Astrocyte (in vitro differentiated cells and primary cell): ENCODE data around the gene DGKI. TPM values are rescaled to one million over a fixed set of nuclear protein-coding genes. Genes with fewer than 3 reads are reported as not detected.

ENCODE experiments used
- DNase-seq: peaks from one replicate; pipeline ENCODE4 v3.0.0-alpha.2; 2010; ENCODE audit warnings: low read depth
- FAIRE-seq: peaks from 2 replicates; lab custom pipeline; 2011; peaks lifted over from hg19 to GRCh38; lab: Jason Lieb, UNC
- H2AFZ ChIP-seq: 2 replicates; pipeline ENCODE4 v1.6.0; 2012; ENCODE audit warnings: low read depth, low read length, inconsistent platforms
- H3K27ac ChIP-seq: 2 replicates; pipeline ENCODE4 v1.5.1; 2011; ENCODE audit warnings: low read depth, low read length, inconsistent platforms
- H3K27me3 ChIP-seq: 2 replicates; pipeline ENCODE4 v1.6.0; 2011; ENCODE audit warnings: low read length, inconsistent platforms; ENCODE audit not compliant: insufficient read depth
- H3K36me3 ChIP-seq: 2 replicates; pipeline ENCODE4 v1.5.1; 2011; ENCODE audit warnings: low read length, inconsistent platforms; ENCODE audit not compliant: insufficient read depth
- H3K4me1 ChIP-seq: 2 replicates; pipeline ENCODE4 v1.5.1; 2011; ENCODE audit warnings: low read length, inconsistent platforms; ENCODE audit not compliant: insufficient read depth
- H3K4me2 ChIP-seq: 2 replicates; pipeline ENCODE4 v1.6.0; 2012; ENCODE audit warnings: low read length, inconsistent platforms
- H3K4me3 ChIP-seq: 2 replicates; pipeline ENCODE4 v1.5.1; 2011; ENCODE audit warnings: low read depth, mild to moderate bottlenecking, low read length, inconsistent platforms; ENCODE audit not compliant: insufficient read depth
- H3K79me2 ChIP-seq: 2 replicates; pipeline ENCODE4 v1.6.0; 2012; ENCODE audit warnings: mild to moderate bottlenecking, low read length, inconsistent platforms; ENCODE audit not compliant: insufficient read depth
- H3K9ac ChIP-seq: 2 replicates; pipeline ENCODE4 v1.6.0; 2012; ENCODE audit warnings: mild to moderate bottlenecking, low read length, inconsistent platforms
- H3K9me3 ChIP-seq: 2 replicates; pipeline ENCODE4 v1.5.1; 2012; ENCODE audit warnings: low read depth, mild to moderate bottlenecking, low read length, inconsistent platforms; ENCODE audit not compliant: insufficient read depth
- H4K20me1 ChIP-seq: 2 replicates; pipeline ENCODE4 v1.6.0; 2012; ENCODE audit warnings: low read length, inconsistent platforms; ENCODE audit not compliant: insufficient read depth
- H3K27ac Mint-ChIP-seq: one replicate; pipeline ENCODE4 v1.8.0; 2021; ENCODE audit warnings: mild to moderate bottlenecking, mixed read lengths; ENCODE audit not compliant: unreplicated experiment
- H3K27me3 Mint-ChIP-seq: one replicate; pipeline ENCODE4 v1.8.0; 2021; ENCODE audit warnings: low read depth, mixed read lengths; ENCODE audit not compliant: unreplicated experiment
- H3K36me3 Mint-ChIP-seq: one replicate; pipeline ENCODE4 v1.8.0; 2021; ENCODE audit warnings: low read depth, mixed read lengths; ENCODE audit not compliant: unreplicated experiment
- H3K4me1 Mint-ChIP-seq: one replicate; pipeline ENCODE4 v1.8.0; 2021; ENCODE audit warnings: low read depth, mixed read lengths; ENCODE audit not compliant: unreplicated experiment
- H3K4me3 Mint-ChIP-seq: one replicate; pipeline ENCODE4 v1.8.0; 2021; ENCODE audit warnings: mild to moderate bottlenecking, moderate library complexity, mixed read lengths; ENCODE audit not compliant: unreplicated experiment
- H3K9me3 Mint-ChIP-seq: one replicate; pipeline ENCODE4 v1.8.0; 2021; ENCODE audit warnings: mild to moderate bottlenecking, mixed read lengths; ENCODE audit not compliant: unreplicated experiment
- CTCF ChIP-seq: IDR thresholded peaks from 2 replicates; pipeline ENCODE4 v1.5.1; 2011; ENCODE audit warnings: low read depth, mild to moderate bottlenecking, inconsistent platforms, low read length, moderate library complexity; ENCODE audit not compliant: insufficient read depth
- EZH2 ChIP-seq: IDR thresholded peaks from 2 replicates; pipeline ENCODE4 v1.6.1; 2012; ENCODE audit warnings: mild to moderate bottlenecking, low read length, inconsistent platforms; ENCODE audit not compliant: insufficient read depth
- total RNA-seq: library from RNA; stranded (reverse); gene quantifications from 2 replicates; pipeline ENCODE4 v1.2.1, GENCODE V29; 2021

DGKI gene
- total RNA-seq, 1 donor from 2014 or later: 6.3 TPM

- Histone ChIP-seq H4K20me1 (no peaks in the 10 kb centered on the region), H3K27ac (no peak overlapping the region), H3K4me1 (no peaks in the 10 kb centered on the region), H3K4me3 (no peak overlapping the region), H3K27me3 (no peaks in the 10 kb centered on the region), H2AFZ (no peak overlapping the region), H3K9me3 (no peaks in the 10 kb centered on the region), H3K79me2 (no peaks in the 10 kb centered on the region), H3K4me2 (no peak overlapping the region), H3K36me3 (no peaks in the 10 kb centered on the region), H3K9ac (no peak overlapping the region)
- no peak for FAIRE-seq
- peaks cover 3% of the 10 kb centered on the region for H3K27me3 Mint-ChIP-seq
- DNase-seq: no peak
- no peak overlapping the region for H3K4me3 Mint-ChIP-seq
- no peaks in the 10 kb centered on the region for H3K4me1 Mint-ChIP-seq
- H3K27ac Mint-ChIP-seq: no peak overlapping the region
- no peaks in the 10 kb centered on the region for H3K9me3 Mint-ChIP-seq
- H3K36me3 Mint-ChIP-seq: no peaks in the 10 kb centered on the region
- TF ChIP-seq CTCF (no peak), EZH2 (no peak)
Measured at GRCh38 chr7:137601642-137602041, 245.1 kb downstream of the DGKI start.

GRCh38 chr7:137597856-137598255, 248.9 kb downstream of the DGKI start:
- Histone ChIP-seq H3K4me2 (no peak overlapping the region), H3K27me3 (no peaks in the 10 kb centered on the region), H3K9me3 (no peaks in the 10 kb centered on the region), H3K4me3 (no peak overlapping the region), H3K36me3 (no peaks in the 10 kb centered on the region), H4K20me1 (no peaks in the 10 kb centered on the region), H3K79me2 (no peaks in the 10 kb centered on the region), H3K4me1 (no peaks in the 10 kb centered on the region), H3K27ac (no peak overlapping the region), H3K9ac (no peak overlapping the region), H2AFZ (no peak overlapping the region)
- Mint-ChIP-seq H3K27me3 (no peaks in the 10 kb centered on the region), H3K4me1 (peaks cover under 1% of the 10 kb centered on the region), H3K4me3 (no peak overlapping the region), H3K27ac (no peak overlapping the region), H3K9me3 (no peaks in the 10 kb centered on the region), H3K36me3 (no peaks in the 10 kb centered on the region)
- no peak for DNase-seq
- TF ChIP-seq CTCF: no peak
- no peak for TF ChIP-seq EZH2
- no peak for FAIRE-seq

GRCh38 chr7:137593115-137593711, 253.6 kb downstream of the DGKI start:
- DNase-seq: no peak

More at GRCh38 chr7:137593115-137593711, 253.6 kb downstream of the DGKI start:
- no peak for TF ChIP-seq CTCF
- TF ChIP-seq EZH2: no peak
- Mint-ChIP-seq H3K36me3 (no peaks in the 10 kb centered on the region), H3K9me3 (no peaks in the 10 kb centered on the region), H3K27ac (no peak overlapping the region), H3K4me3 (no peak overlapping the region), H3K27me3 (no peaks in the 10 kb centered on the region), H3K4me1 (peaks cover 20% of the 10 kb centered on the region)
- H3K4me2 ChIP-seq: no peak overlapping the region
- H2AFZ ChIP-seq: no peak overlapping the region
- no peaks in the 10 kb centered on the region for H3K9me3 ChIP-seq
- no peaks in the 10 kb centered on the region for H3K27me3 ChIP-seq
- H4K20me1 ChIP-seq: no peaks in the 10 kb centered on the region
- no peak overlapping the region for H3K4me3 ChIP-seq
- H3K36me3 ChIP-seq: no peaks in the 10 kb centered on the region
- FAIRE-seq: no peak
- H3K4me1 ChIP-seq: peaks cover 31% of the 10 kb centered on the region
- no peak overlapping the region for H3K27ac ChIP-seq
- H3K79me2 ChIP-seq: no peaks in the 10 kb centered on the region
- no peak overlapping the region for H3K9ac ChIP-seq
